Measurements from ENCODE around the gene TAF15. TPM values are rescaled to one million over a fixed set of nuclear protein-coding genes. Genes with fewer than 3 reads are reported as not detected.

The TAF15 gene
- total RNA-seq, 2 donors from 2014 or later, result 235 to 249 TPM

GRCh38 chr17:35812456-35812855, 3.2 kb downstream of the TAF15 start:
- ATAC-seq, result no peak
- H3K27ac Mint-ChIP-seq, result no peak overlapping the region
- H3K27me3 Mint-ChIP-seq, result no peaks in the 10 kb centered on the region

DNA sequence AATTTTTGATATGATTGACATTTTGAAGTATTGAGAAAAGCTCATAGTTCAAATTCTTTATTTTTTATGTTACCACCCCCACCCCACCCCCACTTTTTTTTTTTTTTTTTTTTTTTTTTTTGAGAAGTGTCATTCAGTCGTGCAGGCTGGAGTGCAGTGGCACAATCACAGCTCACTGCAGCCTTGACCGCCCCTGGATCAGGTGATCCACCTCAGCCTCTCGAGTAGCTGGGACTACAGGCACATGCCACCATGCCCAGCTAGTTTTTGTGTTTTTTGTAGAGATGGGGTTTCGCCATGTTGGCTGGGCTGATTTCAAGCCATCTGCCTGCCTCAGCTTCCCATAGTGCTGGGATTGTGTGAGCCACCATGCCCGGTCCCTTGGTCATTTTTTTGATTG, 7.4 kb downstream of the TAF15 start:
- Mint-ChIP-seq H3K9me3 (no peaks in the 10 kb centered on the region), H3K27ac (no peak overlapping the region), H3K4me1 (ENCODE audit: low read depth in 2 of 2) (peaks cover 26 to 29% of the 10 kb centered on the region in 2 donors), H3K36me3 (peaks cover 23% of the 10 kb centered on the region), H3K27me3 (no peaks in the 10 kb centered on the region), H3K4me3 (no peak overlapping the region)
- ATAC-seq (no peak), DNase-seq (ENCODE audit: low spot score) (no peak)

More at GRCh38 chr17:35812456-35812855, 3.2 kb downstream of the TAF15 start:
- no peak overlapping the region for H3K4me3 Mint-ChIP-seq
- DNase-seq (ENCODE audit: low spot score), result no peak
- peaks cover 18% of the 10 kb centered on the region for H3K36me3 Mint-ChIP-seq
- H3K9me3 Mint-ChIP-seq, result no peaks in the 10 kb centered on the region
- H3K4me1 Mint-ChIP-seq (ENCODE audit: low read depth in 2 of 2), result peaks cover 45 to 57% of the 10 kb centered on the region in 2 donors

- H3K4me3 Mint-ChIP-seq, result no peak overlapping the region
Measured at GRCh38 chr17:35817196-35817595, 7.9 kb downstream of the TAF15 start.

DNA sequence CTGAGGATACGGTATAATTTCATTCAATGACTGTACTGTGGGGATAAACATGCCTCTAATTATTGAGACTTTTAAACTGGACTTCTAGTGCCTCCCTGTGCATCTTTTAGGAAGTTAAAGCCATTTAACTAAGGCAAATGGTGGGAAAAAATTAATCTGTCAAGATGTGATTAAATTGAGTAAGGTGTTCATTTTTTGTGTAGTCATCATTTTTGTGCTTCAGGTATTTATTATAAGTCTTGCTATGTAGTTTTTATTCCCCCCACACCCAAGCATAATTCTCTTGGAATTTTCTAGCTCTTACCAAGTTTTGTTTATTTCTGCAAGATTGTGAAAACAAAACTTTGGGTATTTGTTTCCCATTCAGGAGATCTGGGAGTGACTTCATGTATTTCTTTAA, 10.2 kb downstream of the TAF15 start:
- Mint-ChIP-seq H3K4me3 (no peak overlapping the region), H3K36me3 (peaks cover 36% of the 10 kb centered on the region), H3K4me1 (ENCODE audit: low read depth in 2 of 2) (peaks cover 15 to 19% of the 10 kb centered on the region in 2 donors), H3K9me3 (no peaks in the 10 kb centered on the region), H3K27me3 (no peaks in the 10 kb centered on the region), H3K27ac (no peak overlapping the region)
- no peak for DNase-seq (ENCODE audit: low spot score)
- no peak for ATAC-seq

More at GRCh38 chr17:35817196-35817595, 7.9 kb downstream of the TAF15 start:
- H3K4me1 Mint-ChIP-seq (ENCODE audit: low read depth in 2 of 2), result peaks cover 22 to 28% of the 10 kb centered on the region in 2 donors
- no peaks in the 10 kb centered on the region for H3K9me3 Mint-ChIP-seq
- DNase-seq (ENCODE audit: low spot score) (no peak), ATAC-seq (no peak)
- H3K27ac Mint-ChIP-seq, result peak overlapping the region in 1 of 2 donors; percentile 21
- peaks cover 23% of the 10 kb centered on the region for H3K36me3 Mint-ChIP-seq
- no peaks in the 10 kb centered on the region for H3K27me3 Mint-ChIP-seq

- H3K9me3 Mint-ChIP-seq, result no peaks in the 10 kb centered on the region
- peaks cover 4 to 17% of the 10 kb centered on the region in 2 donors for H3K4me1 Mint-ChIP-seq (ENCODE audit: low read depth in 2 of 2)
- H3K27ac Mint-ChIP-seq, result no peak overlapping the region
- ATAC-seq (no peak), DNase-seq (ENCODE audit: low spot score) (no peak)
- peaks cover 45% of the 10 kb centered on the region for H3K36me3 Mint-ChIP-seq
- no peak overlapping the region for H3K4me3 Mint-ChIP-seq
- H3K27me3 Mint-ChIP-seq, result no peaks in the 10 kb centered on the region
Measured at GRCh38 chr17:35821308-35821707, 12.0 kb downstream of the TAF15 start.

- Mint-ChIP-seq H3K27ac (no peak overlapping the region), H3K9me3 (no peaks in the 10 kb centered on the region), H3K36me3 (peaks cover 44% of the 10 kb centered on the region), H3K4me3 (no peak overlapping the region), H3K4me1 (ENCODE audit: low read depth in 2 of 2) (peaks cover 4 to 9% of the 10 kb centered on the region in 2 donors), H3K27me3 (no peaks in the 10 kb centered on the region)
- ATAC-seq (no peak), DNase-seq (ENCODE audit: low spot score) (no peak)
Measured at GRCh38 chr17:35825206-35825605, 15.9 kb downstream of the TAF15 start.

GRCh38 chr17:35841101-35841500, 31.8 kb downstream of the TAF15 start:
- H3K36me3 Mint-ChIP-seq, result peaks cover 39% of the 10 kb centered on the region
- peaks cover 9 to 11% of the 10 kb centered on the region in 2 donors for H3K4me1 Mint-ChIP-seq (ENCODE audit: low read depth in 2 of 2)
- no peak for ATAC-seq
- peak overlapping the region in 1 of 2 donors; percentile 61 for H3K27ac Mint-ChIP-seq
- H3K9me3 Mint-ChIP-seq, result no peaks in the 10 kb centered on the region
- no peak overlapping the region for H3K4me3 Mint-ChIP-seq
- DNase-seq (ENCODE audit: low spot score), result no peak
- no peaks in the 10 kb centered on the region for H3K27me3 Mint-ChIP-seq

- peaks cover 35% of the 10 kb centered on the region for H3K36me3 Mint-ChIP-seq
- no peak overlapping the region for H3K4me3 Mint-ChIP-seq
- DNase-seq (ENCODE audit: low spot score) (no peak), ATAC-seq (no peak)
- no peaks in the 10 kb centered on the region for H3K27me3 Mint-ChIP-seq
- H3K9me3 Mint-ChIP-seq, result no peaks in the 10 kb centered on the region
- peaks cover 9 to 11% of the 10 kb centered on the region in 2 donors for H3K4me1 Mint-ChIP-seq (ENCODE audit: low read depth in 2 of 2)
- peak overlapping the region in 1 of 2 donors; percentile 61 for H3K27ac Mint-ChIP-seq
Measured at GRCh38 chr17:35841505-35841904, 32.2 kb downstream of the TAF15 start.

- DNase-seq (ENCODE audit: low spot score), result no peak
- no peak for ATAC-seq
- H3K9me3 Mint-ChIP-seq, result no peaks in the 10 kb centered on the region
- peak overlapping the region in 1 of 2 donors; percentile 61 for H3K27ac Mint-ChIP-seq
- peaks cover 34% of the 10 kb centered on the region for H3K36me3 Mint-ChIP-seq
- no peaks in the 10 kb centered on the region for H3K27me3 Mint-ChIP-seq
- H3K4me3 Mint-ChIP-seq, result no peak overlapping the region
- H3K4me1 Mint-ChIP-seq (ENCODE audit: low read depth in 2 of 2), result peaks cover 9 to 11% of the 10 kb centered on the region in 2 donors
Measured at GRCh38 chr17:35842239-35842638, 33.0 kb downstream of the TAF15 start.

GRCh38 chr17:35843698-35844097, 34.4 kb downstream of the TAF15 start:
- H3K27me3 Mint-ChIP-seq, result no peaks in the 10 kb centered on the region
- H3K9me3 Mint-ChIP-seq, result no peaks in the 10 kb centered on the region
- peaks cover 45% of the 10 kb centered on the region for H3K36me3 Mint-ChIP-seq
- DNase-seq (ENCODE audit: low spot score), result no peak
- peaks cover 15 to 18% of the 10 kb centered on the region in 2 donors for H3K4me1 Mint-ChIP-seq (ENCODE audit: low read depth in 2 of 2)
- H3K27ac Mint-ChIP-seq, result peak overlapping the region; percentile 11 to 40
- H3K4me3 Mint-ChIP-seq, result no peak overlapping the region
- ATAC-seq, result no peak

DNA sequence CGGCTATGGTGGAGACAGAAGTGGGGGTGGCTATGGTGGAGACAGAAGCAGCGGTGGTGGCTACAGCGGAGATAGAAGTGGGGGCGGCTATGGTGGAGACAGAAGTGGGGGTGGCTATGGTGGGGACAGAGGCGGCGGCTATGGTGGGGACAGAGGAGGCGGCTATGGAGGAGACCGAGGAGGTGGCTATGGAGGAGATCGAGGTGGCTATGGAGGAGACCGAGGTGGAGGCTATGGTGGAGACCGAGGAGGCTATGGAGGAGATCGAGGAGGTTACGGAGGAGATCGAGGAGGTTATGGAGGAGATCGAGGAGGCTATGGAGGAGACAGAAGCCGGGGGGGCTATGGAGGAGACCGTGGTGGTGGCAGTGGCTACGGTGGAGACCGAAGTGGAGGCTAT, 35.3 kb downstream of the TAF15 start:
- DNase-seq (ENCODE audit: low spot score), result no peak
- peaks cover 48% of the 10 kb centered on the region for H3K36me3 Mint-ChIP-seq
- no peak overlapping the region for H3K27ac Mint-ChIP-seq
- no peak overlapping the region for H3K4me3 Mint-ChIP-seq
- H3K4me1 Mint-ChIP-seq (ENCODE audit: low read depth in 2 of 2), result peaks cover 16 to 21% of the 10 kb centered on the region in 2 donors
- H3K9me3 Mint-ChIP-seq, result no peaks in the 10 kb centered on the region
- H3K27me3 Mint-ChIP-seq, result no peaks in the 10 kb centered on the region
- ATAC-seq, result no peak

DNA sequence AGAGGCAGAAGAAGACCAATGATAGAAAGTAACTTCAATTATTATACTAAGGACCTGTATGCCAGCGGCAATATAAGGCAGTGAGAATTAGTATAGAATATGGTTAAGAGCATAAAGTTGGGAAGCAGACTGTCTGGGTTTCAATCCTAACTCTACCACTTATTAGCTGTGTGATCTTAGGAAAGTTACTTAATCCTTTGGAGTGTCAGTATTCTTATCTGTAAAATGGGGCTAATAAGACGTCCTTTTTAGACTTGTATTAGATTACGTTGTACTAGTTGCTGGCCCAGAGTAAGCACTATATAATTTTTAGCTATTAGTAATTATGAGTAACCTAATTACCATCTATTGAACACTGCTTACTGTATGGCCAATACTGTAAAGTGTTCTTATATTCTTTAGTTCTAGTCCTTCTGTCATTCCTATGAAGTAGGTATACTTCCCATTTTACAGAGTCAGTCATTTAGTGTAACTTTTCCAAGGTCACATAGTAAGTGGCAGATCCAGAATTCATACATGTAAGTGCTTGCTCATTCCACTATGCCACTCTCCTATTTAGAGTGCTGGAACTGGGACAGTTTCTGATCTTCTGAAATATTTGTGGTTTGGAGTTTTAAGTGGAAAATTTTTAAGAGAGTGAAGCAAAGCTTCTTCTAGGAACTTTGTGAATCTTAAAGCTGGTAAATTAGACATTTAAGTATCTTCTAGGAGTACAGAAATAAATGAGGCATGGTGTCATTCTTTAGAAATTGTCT, 36.9 kb downstream of the TAF15 start:
- peaks cover 51% of the 10 kb centered on the region for H3K36me3 Mint-ChIP-seq
- no peak for DNase-seq (ENCODE audit: low spot score)
- peaks cover 23 to 32% of the 10 kb centered on the region in 2 donors for H3K4me1 Mint-ChIP-seq (ENCODE audit: low read depth in 2 of 2)
- H3K9me3 Mint-ChIP-seq, result no peaks in the 10 kb centered on the region
- no peaks in the 10 kb centered on the region for H3K27me3 Mint-ChIP-seq
- H3K27ac Mint-ChIP-seq, result peak overlapping the region in 1 of 2 donors; percentile 6
- no peak overlapping the region for H3K4me3 Mint-ChIP-seq
- ATAC-seq, result no peak

GRCh38 chr17:35847006-35847405, 37.7 kb downstream of the TAF15 start:
- ATAC-seq (no peak), DNase-seq (ENCODE audit: low spot score) (no peak)
- Mint-ChIP-seq H3K4me3 (no peak overlapping the region), H3K4me1 (ENCODE audit: low read depth in 2 of 2) (peaks cover 25 to 35% of the 10 kb centered on the region in 2 donors), H3K27ac (peak overlapping the region; percentile 4 to 6), H3K36me3 (peaks cover 52% of the 10 kb centered on the region), H3K27me3 (no peaks in the 10 kb centered on the region), H3K9me3 (no peaks in the 10 kb centered on the region)

DNA sequence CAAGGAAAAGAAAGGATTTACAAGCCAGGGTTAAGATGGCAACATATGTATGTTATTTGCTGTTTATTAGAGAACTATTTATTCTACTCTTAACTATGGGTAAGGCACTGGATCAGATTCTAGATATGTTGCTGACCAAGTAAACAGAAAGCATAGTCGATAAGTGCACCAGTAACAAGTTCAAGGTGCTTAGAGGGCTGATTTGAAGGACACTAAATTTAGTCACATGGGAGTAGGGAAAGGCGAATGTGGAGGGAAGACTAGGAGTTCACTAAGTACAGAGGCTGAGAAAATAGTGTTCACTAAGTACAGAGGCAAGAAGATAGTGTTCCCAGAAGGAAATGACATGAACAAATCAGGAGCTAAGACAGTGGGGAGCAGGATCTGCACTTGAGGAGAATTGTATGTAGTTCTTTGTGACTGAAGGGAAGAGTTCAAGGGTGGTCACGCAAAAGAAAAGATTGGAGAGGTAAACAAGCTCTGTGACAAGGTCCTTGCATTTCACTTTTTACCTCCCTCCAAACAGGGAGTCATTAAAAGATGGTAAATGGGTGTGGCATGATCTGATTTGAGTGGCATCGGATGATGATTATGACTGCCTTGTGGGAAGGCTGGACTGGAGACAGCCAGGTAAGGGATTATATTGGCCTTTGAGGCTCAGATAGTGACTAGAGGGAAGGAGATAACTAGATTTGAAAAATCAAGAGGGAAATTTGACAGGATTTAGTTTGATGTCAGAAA, 38.5 kb downstream of the TAF15 start:
- Mint-ChIP-seq H3K9me3 (no peaks in the 10 kb centered on the region), H3K27me3 (no peaks in the 10 kb centered on the region), H3K36me3 (peaks cover 49% of the 10 kb centered on the region), H3K4me3 (no peak overlapping the region), H3K4me1 (ENCODE audit: low read depth in 2 of 2) (peaks cover 27 to 38% of the 10 kb centered on the region in 2 donors), H3K27ac (peak overlapping the region; percentile 4 to 6)
- DNase-seq (ENCODE audit: low spot score) (no peak), ATAC-seq (no peak)
